Right lobe of liver (tissue), 6 donors: Measurements from ENCODE around the gene SYT9. TPM values are rescaled to one million over a fixed set of nuclear protein-coding genes. Genes with fewer than 3 reads are reported as not detected.

Experiments
- ATAC-seq, 4 donors: fragments of 200-7000 bp; cut with Tn5 transposase; one replicate each; pipeline ENCODE4 v1.9.1; 2020; ENCODE audit warnings: mild to moderate bottlenecking in 4 of 4, moderate library complexity in 4 of 4
- DNase-seq, 3 donors: peaks; one replicate each; pipeline ENCODE4 v3.0.0-alpha.2; 2020
- H3K27ac ChIP-seq, 3 donors: fragments of 200-600 bp; one replicate each; pipeline ENCODE4 v1.8.0; 2022
- H3K27me3 ChIP-seq, 2 donors: fragments of 200-600 bp; one replicate each; pipeline ENCODE4 v1.8.0; 2022
- H3K36me3 ChIP-seq, 4 donors: fragments of 200-600 bp; sonication (generic) in 1 of 4; one replicate each; pipeline versions ENCODE4 v1.5.1 to v1.8.0; 2017 to 2022; ENCODE audit warnings: control low read depth in 1 of 4
- H3K4me1 ChIP-seq, 4 donors: fragments of 200-600 bp; sonication (generic) in 1 of 4; one replicate each; pipeline versions ENCODE4 v1.5.1 to v1.8.0; 2017 to 2022; ENCODE audit warnings: control low read depth in 1 of 4
- H3K4me3 ChIP-seq, 3 donors: fragments of 200-600 bp; one replicate each; pipeline ENCODE4 v1.8.0; 2022
- H3K9me3 ChIP-seq, 4 donors: fragments of 200-600 bp; sonication (generic) in 1 of 4; one replicate each; pipeline versions ENCODE4 v1.5.1 to v1.8.0; 2017 to 2022; ENCODE audit warnings: control low read depth in 1 of 4
- POLR2A ChIP-seq: fragments of 450-650 bp; IDR thresholded peaks from one replicate; pipeline ENCODE4 v1.6.1; 2017; ENCODE audit warnings: antibody characterized with exemption, mild to moderate bottlenecking
- WGBS: methylation state at CpG from one replicate; pipeline ENCODE4 v1.1.6; 2018; ENCODE audit warnings: low coverage, low lambda C conversion rate; ENCODE audit not compliant: insufficient coverage; ENCODE audit errors: missing lambda C conversion rate; 5-methylcytosine and 5-hydroxymethylcytosine counted together
- intact Hi-C, 2 donors: fragments of 100-400 bp; cut with DNase I; formaldehyde crosslinking; loops; one replicate each; pipeline versions ENCODE4 v1.11.2 to v1.14.1; 2022
- total RNA-seq, 6 experiments: library from RNA; depleted of rRNA in 2 of 6; stranded (reverse); fragments of >200 nt in 2 of 6; fragmentation: NEBNext Ultra II Directional in 3 of 6; extraction: Animal tissue kit (Norgen Biotek cat#: 25700) in 3 of 6; gene quantifications; one replicate each; pipeline versions ENCODE4 v1.1.0 to v1.2.4, GENCODE V29; 2016 to 2023
- TF ChIP-seq, protein P1 (sequence below), 4 donors: fragments of 200-600 bp in 3 of 4; fragments of 450-650 bp in 1 of 4; IDR thresholded peaks; one replicate each; pipeline versions ENCODE4 v1.5.1 to v1.8.0; 2016 to 2022; ENCODE audit warnings: antibody characterized with exemption in 4 of 4, mild to moderate bottlenecking in 2 of 4
- donor health status: DM: no; HTN: yes; CAD: no.
- donor health status: DM: no; HTN: no; CAD: no.
- donor health status: DM: no; HTN: no; CAD: no.
- donor health status: DM: no; HTN: yes; CAD: no.
- donor health status: DM: no; HTN: yes; CAD: no.

Gene SYT9
- total RNA-seq, 6 experiments from 2014 or later: 3.0 to 12.6 (median 4.5) TPM

- 80% methylated on average over 1 of the region's 1 CpG for WGBS
These were observed 29.4 kb downstream of the SYT9 start for GRCh38 chr11:7281079-7281478.

GRCh38 chr11:7281809-7282208 lies 30.1 kb downstream of the SYT9 start:
- ATAC-seq: peak in 2 of 4 donors; percentile 36 to 64
- intact Hi-C loops: no loop called here
- Histone ChIP-seq H3K27me3 (no peaks in the 10 kb centered on the region), H3K4me3 (no peak overlapping the region), H3K9me3 (no peaks in the 10 kb centered on the region), H3K4me1 (peaks cover 0 to 4% (median 0%) of the 10 kb centered on the region in 4 donors), H3K27ac (no peak overlapping the region), H3K36me3 (no peaks in the 10 kb centered on the region)
- no peak for DNase-seq
- TF ChIP-seq, protein P1, sequence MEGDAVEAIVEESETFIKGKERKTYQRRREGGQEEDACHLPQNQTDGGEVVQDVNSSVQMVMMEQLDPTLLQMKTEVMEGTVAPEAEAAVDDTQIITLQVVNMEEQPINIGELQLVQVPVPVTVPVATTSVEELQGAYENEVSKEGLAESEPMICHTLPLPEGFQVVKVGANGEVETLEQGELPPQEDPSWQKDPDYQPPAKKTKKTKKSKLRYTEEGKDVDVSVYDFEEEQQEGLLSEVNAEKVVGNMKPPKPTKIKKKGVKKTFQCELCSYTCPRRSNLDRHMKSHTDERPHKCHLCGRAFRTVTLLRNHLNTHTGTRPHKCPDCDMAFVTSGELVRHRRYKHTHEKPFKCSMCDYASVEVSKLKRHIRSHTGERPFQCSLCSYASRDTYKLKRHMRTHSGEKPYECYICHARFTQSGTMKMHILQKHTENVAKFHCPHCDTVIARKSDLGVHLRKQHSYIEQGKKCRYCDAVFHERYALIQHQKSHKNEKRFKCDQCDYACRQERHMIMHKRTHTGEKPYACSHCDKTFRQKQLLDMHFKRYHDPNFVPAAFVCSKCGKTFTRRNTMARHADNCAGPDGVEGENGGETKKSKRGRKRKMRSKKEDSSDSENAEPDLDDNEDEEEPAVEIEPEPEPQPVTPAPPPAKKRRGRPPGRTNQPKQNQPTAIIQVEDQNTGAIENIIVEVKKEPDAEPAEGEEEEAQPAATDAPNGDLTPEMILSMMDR (IDR thresholded peaks at IDR 0.05): no peak
- TF ChIP-seq POLR2A: no peak
- 57% methylated on average over 1 of the region's 1 CpG for WGBS

More at GRCh38 chr11:7281079-7281478, 29.4 kb downstream of the SYT9 start:
- no peak for DNase-seq
- no peaks in the 10 kb centered on the region for H3K36me3 ChIP-seq
- no peaks in the 10 kb centered on the region for H3K9me3 ChIP-seq
- intact Hi-C loops: no loop called here
- peak in 1 of 4 donors; percentile 86 for ATAC-seq
- no peak overlapping the region for H3K4me3 ChIP-seq
- H3K27ac ChIP-seq: no peak overlapping the region
- no peaks in the 10 kb centered on the region for H3K27me3 ChIP-seq
- peaks cover 0 to 4% (median 0%) of the 10 kb centered on the region in 4 donors for H3K4me1 ChIP-seq
- TF ChIP-seq, protein P1 (IDR thresholded peaks at IDR 0.05): no peak
- TF ChIP-seq POLR2A: no peak

DNA sequence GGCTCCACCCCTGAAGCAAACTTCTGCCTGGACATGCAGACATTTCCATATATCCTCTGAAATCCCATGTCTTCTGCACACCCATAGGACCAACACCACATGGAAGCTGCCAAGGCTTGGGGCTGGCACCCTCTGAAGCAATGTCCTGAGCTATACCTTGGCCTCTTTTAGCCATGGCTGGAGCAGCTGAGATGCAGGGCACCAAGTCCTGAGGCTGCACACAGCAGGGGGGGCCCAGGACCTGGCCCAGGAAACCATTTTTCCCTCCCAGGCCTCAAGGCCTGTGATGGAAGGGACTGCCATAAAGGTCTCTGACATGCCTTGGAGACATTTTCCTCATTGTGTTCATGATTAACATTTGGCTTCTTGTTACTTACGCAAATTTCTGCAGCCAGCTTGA lies 34.5 kb downstream of the SYT9 start:
- Histone ChIP-seq H3K4me1 (peaks cover 0 to 4% (median 0%) of the 10 kb centered on the region in 4 donors), H3K27me3 (no peaks in the 10 kb centered on the region), H3K4me3 (no peak overlapping the region), H3K27ac (no peak overlapping the region), H3K36me3 (no peaks in the 10 kb centered on the region), H3K9me3 (no peaks in the 10 kb centered on the region)
- ATAC-seq: no peak
- TF ChIP-seq, protein P1 (IDR thresholded peaks at IDR 0.05): no peak
- TF ChIP-seq POLR2A: no peak
- intact Hi-C loops: no loop called here
- 90% methylated on average over 1 of the region's 1 CpG for WGBS
- DNase-seq: no peak

- TF ChIP-seq POLR2A: no peak
- TF ChIP-seq, protein P1 (IDR thresholded peaks at IDR 0.05): no peak
- H3K4me1 ChIP-seq: no peaks in the 10 kb centered on the region
- WGBS: 79% methylated on average over 2 of the region's 2 CpGs
These were observed 39.6 kb downstream of the SYT9 start for GRCh38 chr11:7291100-7291829.

More at GRCh38 chr11:7291100-7291829, 39.6 kb downstream of the SYT9 start:
- no peaks in the 10 kb centered on the region for H3K36me3 ChIP-seq
- H3K9me3 ChIP-seq: no peaks in the 10 kb centered on the region
- intact Hi-C loops: no loop called here
- DNase-seq: no peak
- no peak for ATAC-seq
- H3K27me3 ChIP-seq: no peaks in the 10 kb centered on the region
- H3K4me3 ChIP-seq: no peak overlapping the region
- H3K27ac ChIP-seq: no peak overlapping the region
